RWPE2 (cell line): ENCODE measurements around the gene NRSN2.
"Not testable (repeated sequence)": the region's sequence is repeated elsewhere in the genome, so short reads cannot be mapped to it uniquely, and the experiment has no call there.

Experiments used
- ATAC-seq: fragments of 200-7000 bp; cut with Tn5 transposase; 3 replicates; pipeline ENCODE4 v1.9.1; 2021; ENCODE audit warnings: low read depth
- DNase-seq: peaks from one replicate; pipeline ENCODE4 v3.0.0-alpha.2; 2020; ENCODE audit warnings: low spot score
- H3K27ac ChIP-seq: fragments of 450-650 bp; 2 replicates; pipeline ENCODE4 v1.5.1; 2017; ENCODE audit warnings: mild to moderate bottlenecking; ENCODE audit not compliant: poor library complexity, severe bottlenecking
- H3K27me3 ChIP-seq: fragments of 250-450 bp; sonication (Bioruptor Pico); 2 replicates; pipeline ENCODE4 v1.5.1; 2021; ENCODE audit warnings: mild to moderate bottlenecking, moderate library complexity; ENCODE audit not compliant: insufficient read depth, poor library complexity, severe bottlenecking
- H3K36me3 ChIP-seq: fragments of 250-450 bp; sonication (Bioruptor Pico); 2 replicates; pipeline ENCODE4 v1.5.1; 2020; ENCODE audit warnings: low read depth, mild to moderate bottlenecking, moderate library complexity
- H3K4me1 ChIP-seq: fragments of 250-450 bp; sonication (Bioruptor Pico); 2 replicates; pipeline ENCODE4 v1.5.1; 2021; ENCODE audit warnings: mild to moderate bottlenecking, moderate library complexity; ENCODE audit not compliant: insufficient read depth, poor library complexity, severe bottlenecking
- H3K4me3 ChIP-seq: fragments of 250-450 bp; sonication (Bioruptor Pico); 2 replicates; pipeline ENCODE4 v1.5.1; 2021; ENCODE audit warnings: mild to moderate bottlenecking, moderate library complexity; ENCODE audit not compliant: severe bottlenecking
- H3K9me3 ChIP-seq: fragments of 250-450 bp; sonication (Bioruptor Pico); 2 replicates; pipeline ENCODE4 v1.5.1; 2021; ENCODE audit warnings: mild to moderate bottlenecking, moderate library complexity; ENCODE audit not compliant: severe bottlenecking
- CTCF ChIP-seq: fragments of 450-650 bp; IDR thresholded peaks from one replicate; pipeline ENCODE4 v1.5.1; 2017; ENCODE audit warnings: mild to moderate bottlenecking, moderate library complexity; ENCODE audit not compliant: poor library complexity, severe bottlenecking

Gene NRSN2

GRCh38 chr20:370977-371754 is 24.3 kb downstream of the NRSN2 start:
- Histone ChIP-seq H3K4me3 (no peak overlapping the region), H3K4me1 (peaks cover 60% of the 10 kb centered on the region), H3K27ac (peak overlapping the region; percentile 91), H3K27me3 (no peaks in the 10 kb centered on the region), H3K36me3 (no peaks in the 10 kb centered on the region), H3K9me3 (no peaks in the 10 kb centered on the region)
- ATAC-seq (no peak), DNase-seq (no peak)
- no peak for TF ChIP-seq CTCF

- Histone ChIP-seq H3K4me1 (peaks cover 52% of the 10 kb centered on the region), H3K27me3 (no peaks in the 10 kb centered on the region), H3K27ac (peak overlapping the region; percentile 91), H3K4me3 (no peak overlapping the region), H3K36me3 (no peaks in the 10 kb centered on the region), H3K9me3 (no peaks in the 10 kb centered on the region)
- peak; percentile 89 for DNase-seq
- peak; percentile 83 for ATAC-seq
- TF ChIP-seq CTCF: no peak
These were observed 25.0 kb downstream of the NRSN2 start for GRCh38 chr20:371755-372542.

GRCh38 chr20:372543-373082 is 25.7 kb downstream of the NRSN2 start:
- H3K9me3 ChIP-seq, ATAC-seq, H3K4me3 ChIP-seq, H3K27me3 ChIP-seq, H3K36me3 ChIP-seq, DNase-seq: not testable (repeated sequence)
- H3K4me1 ChIP-seq: peaks cover 51% of the 10 kb centered on the region
- H3K27ac ChIP-seq: peak overlapping the region; percentile 91

- no peak for TF ChIP-seq CTCF
- Histone ChIP-seq H3K4me3 (no peak overlapping the region), H3K9me3 (no peaks in the 10 kb centered on the region), H3K27ac (peak overlapping the region; percentile 91), H3K4me1 (peaks cover 55% of the 10 kb centered on the region), H3K36me3 (no peaks in the 10 kb centered on the region), H3K27me3 (no peaks in the 10 kb centered on the region)
- DNase-seq (no peak), ATAC-seq (peak; percentile 3; the same call in 1 of the 3 replicates)
These were observed 26.4 kb downstream of the NRSN2 start for GRCh38 chr20:373171-373890.
